Ishikawa (cell line): ENCODE results near the gene AQP2.

ENCODE experiments used
- CEBPB ChIP-seq: IDR thresholded peaks from 2 replicates; pipeline ENCODE4 v1.6.1; 2012
- EGR1 ChIP-seq: IDR thresholded peaks from 2 replicates; pipeline ENCODE4 v1.6.1; 2012
- RAD21 ChIP-seq: IDR thresholded peaks from 2 replicates; pipeline ENCODE4 v1.6.1; 2012; ENCODE audit warnings: low read depth
- ZBTB7A ChIP-seq: IDR thresholded peaks from 2 replicates; pipeline ENCODE4 v1.6.1; 2012; ENCODE audit warnings: low read depth

DNA sequence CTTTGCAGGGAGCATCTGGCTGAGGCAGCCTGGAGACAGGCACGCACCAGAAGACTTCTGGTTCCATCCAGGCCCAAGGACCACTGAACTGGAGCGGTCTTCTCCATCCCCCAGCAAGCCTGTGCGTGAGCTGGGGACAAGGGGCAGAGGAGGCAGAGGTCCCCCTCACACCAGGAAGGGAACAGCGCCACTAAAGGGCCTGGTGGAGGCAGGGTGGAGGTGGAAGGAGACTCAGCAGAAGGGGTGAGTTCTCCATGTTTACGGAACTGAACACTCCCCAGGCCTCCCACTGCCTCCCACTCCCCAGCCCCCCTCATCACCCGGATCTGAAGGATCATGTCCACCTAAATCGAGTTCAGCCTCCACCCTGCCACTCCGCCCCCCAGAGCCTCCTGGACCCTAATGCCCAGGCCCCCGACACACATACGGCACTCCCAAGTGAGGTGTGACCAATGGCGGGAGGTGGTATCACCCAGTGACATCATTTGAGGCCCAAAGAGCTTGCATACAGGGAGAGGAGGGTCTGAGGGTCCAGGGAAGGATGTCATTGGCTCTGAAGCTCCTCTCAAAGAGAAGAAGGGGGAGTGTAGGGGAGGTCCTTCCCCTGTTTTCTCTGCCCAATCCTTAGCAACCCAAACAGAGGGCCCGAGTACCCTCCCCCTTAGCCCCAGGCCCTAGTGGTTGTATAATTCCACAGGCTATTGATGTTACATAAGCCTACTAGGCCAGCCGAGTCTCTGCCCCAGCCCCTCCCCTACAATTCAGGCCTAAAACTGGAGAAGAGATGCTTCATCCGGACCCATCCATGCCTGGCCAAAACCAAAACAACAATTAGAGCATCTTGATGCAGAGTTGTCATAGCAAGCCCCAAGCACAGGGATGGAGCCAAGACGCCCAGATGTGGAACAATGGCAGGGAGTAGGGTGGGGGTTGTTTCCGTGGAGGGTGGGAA lies 47.9 kb upstream of the AQP2 start:
- no peak for TF ChIP-seq ZBTB7A
- TF ChIP-seq RAD21, result no peak
- no peak for TF ChIP-seq CEBPB
- TF ChIP-seq EGR1, result no peak
